Stimulated activated CD4-positive, alpha-beta T cell treated with anti-CD3 and anti-CD28 coated beads, Interleukin-12 subunit alpha, Interleukin-12 subunit beta, amount 100 ng/mL, for 48 hours (primary cell): ENCODE data around the gene MIA.
"Not testable (repeated sequence)": the region's sequence is repeated elsewhere in the genome, so short reads cannot be mapped to it uniquely, and the experiment has no call there.

Source experiments
- DNase-seq, 3 donors: peaks; one replicate each; pipeline ENCODE4 v3.0.0-alpha.2; 2020; ENCODE audit warnings: low read depth in 2 of 3, low spot score in 1 of 3

MIA gene

GRCh38 chr19:40774916-40775631 is at the start of gene MIA:
MIA (plus strand) TSS chr19:40775521; CDS start chr19:40775543, 22 bp downstream.
- DNase-seq, result no peak

- no peak for DNase-seq
Measured at GRCh38 chr19:40726279-40726678, 49.0 kb upstream of the MIA start.

- DNase-seq, result not testable (repeated sequence)
Measured at GRCh38 chr19:40730065-40730464, 45.3 kb upstream of the MIA start.

GRCh38 chr19:40732304-40732703 is 43.0 kb upstream of the MIA start:
- not testable (repeated sequence) for DNase-seq

GRCh38 chr19:40733149-40733548 is 42.2 kb upstream of the MIA start:
- DNase-seq, result no peak

GRCh38 chr19:40735013-40735771 is 40.1 kb upstream of the MIA start:
- DNase-seq, result no peak

- DNase-seq, result no peak
Measured at GRCh38 chr19:40736661-40737060, 38.7 kb upstream of the MIA start.

- DNase-seq, result no peak
Measured at GRCh38 chr19:40737102-40737644, 38.1 kb upstream of the MIA start.

- DNase-seq, result no peak
Measured at GRCh38 chr19:40739030-40739839, 36.1 kb upstream of the MIA start.

- DNase-seq, result no peak
Measured at GRCh38 chr19:40739871-40740703, 35.2 kb upstream of the MIA start.

- no peak for DNase-seq
Measured at GRCh38 chr19:40740747-40741146, 34.6 kb upstream of the MIA start.

GRCh38 chr19:40741527-40742390 is 33.6 kb upstream of the MIA start:
- DNase-seq, result no peak

- DNase-seq, result no peak
Measured at GRCh38 chr19:40742477-40742876, 32.8 kb upstream of the MIA start.

- no peak for DNase-seq
Measured at GRCh38 chr19:40742886-40743285, 32.4 kb upstream of the MIA start.

- DNase-seq, result no peak
Measured at GRCh38 chr19:40743926-40744325, 31.4 kb upstream of the MIA start.

- DNase-seq, result no peak
Measured at GRCh38 chr19:40744554-40745401, 30.5 kb upstream of the MIA start.

- DNase-seq, result no peak
Measured at GRCh38 chr19:40745402-40745780, 29.9 kb upstream of the MIA start.

- DNase-seq, result no peak
Measured at GRCh38 chr19:40747536-40747935, 27.8 kb upstream of the MIA start.
